ENCODE results near the gene ZHX3.

The ZHX3 gene

GRCh38 chr20:41185013-41185757, 132.3 kb downstream of the ZHX3 start:
- TF ChIP-seq CTCF (IDR thresholded peaks at IDR 0.05; ENCODE audit: low read depth, low read length, poor library complexity, severe bottlenecking): no peak
- no peak for TF ChIP-seq EZH2phosphoT487 (IDR thresholded peaks at IDR 0.05; ENCODE audit: borderline replicate concordance, low read length)

GRCh38 chr20:41183831-41184230, 133.7 kb downstream of the ZHX3 start:
- Histone ChIP-seq H3K4me1 (ENCODE audit: control insufficient read depth, low read length) (no peaks in the 10 kb centered on the region), H3K27me3 (ENCODE audit: control insufficient read depth, low read length) (no peaks in the 10 kb centered on the region), H3K9me2 (replicated peaks; ENCODE audit: control insufficient read depth, low read length) (no peaks in the 10 kb centered on the region), H3K4me2 (ENCODE audit: low read length) (no peak overlapping the region), H3K79me2 (ENCODE audit: control insufficient read depth, low read length) (no peaks in the 10 kb centered on the region), H4K20me1 (ENCODE audit: control insufficient read depth, insufficient read depth, low read depth, low read length) (no peaks in the 10 kb centered on the region), H3K4me3 (ENCODE audit: low read length) (no peak overlapping the region), H3F3A (ENCODE audit: control insufficient read depth, insufficient read depth) (no peaks in the 10 kb centered on the region), H3K9me3 (ENCODE audit: control insufficient read depth, insufficient read depth, low read length) (no peaks in the 10 kb centered on the region), H3K27ac (ENCODE audit: low read depth, low read length) (no peak overlapping the region), H3K36me3 (ENCODE audit: control insufficient read depth, low read length) (no peaks in the 10 kb centered on the region)
- TF ChIP-seq EZH2phosphoT487 (IDR thresholded peaks at IDR 0.05; ENCODE audit: borderline replicate concordance, low read length): no peak

More at GRCh38 chr20:41185013-41185757, 132.3 kb downstream of the ZHX3 start:
- no peak overlapping the region for H3K27ac ChIP-seq (ENCODE audit: low read depth, low read length)
- H3K79me2 ChIP-seq (ENCODE audit: control insufficient read depth, low read length): no peaks in the 10 kb centered on the region
- H3K27me3 ChIP-seq (ENCODE audit: control insufficient read depth, low read length): no peaks in the 10 kb centered on the region
- no peaks in the 10 kb centered on the region for H3F3A ChIP-seq (ENCODE audit: control insufficient read depth, insufficient read depth)
- no peak overlapping the region for H3K4me2 ChIP-seq (ENCODE audit: low read length)
- no peaks in the 10 kb centered on the region for H4K20me1 ChIP-seq (ENCODE audit: control insufficient read depth, insufficient read depth, low read depth, low read length)
- H3K9me2 ChIP-seq (replicated peaks; ENCODE audit: control insufficient read depth, low read length): no peaks in the 10 kb centered on the region
- H3K4me3 ChIP-seq (ENCODE audit: low read length): no peak overlapping the region
- no peaks in the 10 kb centered on the region; the same call in 1 of the 2 replicates for H3K9me3 ChIP-seq (ENCODE audit: control insufficient read depth, insufficient read depth, low read length)
- no peaks in the 10 kb centered on the region for H3K4me1 ChIP-seq (ENCODE audit: control insufficient read depth, low read length)
- H3K36me3 ChIP-seq (ENCODE audit: control insufficient read depth, low read length): no peaks in the 10 kb centered on the region

GRCh38 chr20:41183391-41183790, 134.1 kb downstream of the ZHX3 start:
- no peak overlapping the region for H3K27ac ChIP-seq (ENCODE audit: low read depth, low read length)
- no peaks in the 10 kb centered on the region for H3K79me2 ChIP-seq (ENCODE audit: control insufficient read depth, low read length)
- no peaks in the 10 kb centered on the region for H3K9me2 ChIP-seq (replicated peaks; ENCODE audit: control insufficient read depth, low read length)
- no peak for TF ChIP-seq CTCF (IDR thresholded peaks at IDR 0.05; ENCODE audit: low read depth, low read length, poor library complexity, severe bottlenecking)
- TF ChIP-seq EZH2phosphoT487 (IDR thresholded peaks at IDR 0.05; ENCODE audit: borderline replicate concordance, low read length): no peak
- H3K27me3 ChIP-seq (ENCODE audit: control insufficient read depth, low read length): no peaks in the 10 kb centered on the region
- H3K4me2 ChIP-seq (ENCODE audit: low read length): no peak overlapping the region
- H3F3A ChIP-seq (ENCODE audit: control insufficient read depth, insufficient read depth): no peaks in the 10 kb centered on the region
- no peaks in the 10 kb centered on the region for H3K4me1 ChIP-seq (ENCODE audit: control insufficient read depth, low read length)
- no peak overlapping the region for H3K4me3 ChIP-seq (ENCODE audit: low read length)
- no peaks in the 10 kb centered on the region for H3K36me3 ChIP-seq (ENCODE audit: control insufficient read depth, low read length)
- no peaks in the 10 kb centered on the region for H4K20me1 ChIP-seq (ENCODE audit: control insufficient read depth, insufficient read depth, low read depth, low read length)
- H3K9me3 ChIP-seq (ENCODE audit: control insufficient read depth, insufficient read depth, low read length): no peaks in the 10 kb centered on the region

All from DOHH2 (cell line).